ENCODE data around the gene HOXD10.

HOXD10 gene

DNA sequence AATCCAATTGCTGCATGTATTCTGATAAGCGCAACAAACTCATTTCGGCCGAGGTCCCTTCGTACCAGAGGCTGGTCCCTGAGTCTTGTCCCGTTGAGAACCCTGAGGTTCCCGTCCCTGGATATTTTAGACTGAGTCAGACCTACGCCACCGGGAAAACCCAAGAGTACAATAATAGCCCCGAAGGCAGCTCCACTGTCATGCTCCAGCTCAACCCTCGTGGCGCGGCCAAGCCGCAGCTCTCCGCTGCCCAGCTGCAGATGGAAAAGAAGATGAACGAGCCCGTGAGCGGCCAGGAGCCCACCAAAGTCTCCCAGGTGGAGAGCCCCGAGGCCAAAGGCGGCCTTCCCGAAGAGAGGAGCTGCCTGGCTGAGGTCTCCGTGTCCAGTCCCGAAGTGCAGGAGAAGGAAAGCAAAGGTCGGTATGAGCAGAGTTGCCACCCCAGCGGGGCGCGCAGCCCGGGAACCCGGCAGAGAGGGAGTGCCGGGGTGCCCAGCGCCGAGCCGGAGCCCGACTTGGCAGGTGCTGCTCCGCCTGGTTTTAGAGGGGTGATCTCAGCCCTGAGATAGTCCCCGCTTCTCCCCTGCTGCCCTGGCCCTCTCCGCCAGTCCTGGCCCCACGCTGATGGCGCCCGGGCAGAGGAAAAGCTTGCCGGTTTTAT lies 714 bp downstream of the HOXD10 start:
- no peak for DNase-seq (ENCODE audit: low read depth)
- TF ChIP-seq, protein P1, sequence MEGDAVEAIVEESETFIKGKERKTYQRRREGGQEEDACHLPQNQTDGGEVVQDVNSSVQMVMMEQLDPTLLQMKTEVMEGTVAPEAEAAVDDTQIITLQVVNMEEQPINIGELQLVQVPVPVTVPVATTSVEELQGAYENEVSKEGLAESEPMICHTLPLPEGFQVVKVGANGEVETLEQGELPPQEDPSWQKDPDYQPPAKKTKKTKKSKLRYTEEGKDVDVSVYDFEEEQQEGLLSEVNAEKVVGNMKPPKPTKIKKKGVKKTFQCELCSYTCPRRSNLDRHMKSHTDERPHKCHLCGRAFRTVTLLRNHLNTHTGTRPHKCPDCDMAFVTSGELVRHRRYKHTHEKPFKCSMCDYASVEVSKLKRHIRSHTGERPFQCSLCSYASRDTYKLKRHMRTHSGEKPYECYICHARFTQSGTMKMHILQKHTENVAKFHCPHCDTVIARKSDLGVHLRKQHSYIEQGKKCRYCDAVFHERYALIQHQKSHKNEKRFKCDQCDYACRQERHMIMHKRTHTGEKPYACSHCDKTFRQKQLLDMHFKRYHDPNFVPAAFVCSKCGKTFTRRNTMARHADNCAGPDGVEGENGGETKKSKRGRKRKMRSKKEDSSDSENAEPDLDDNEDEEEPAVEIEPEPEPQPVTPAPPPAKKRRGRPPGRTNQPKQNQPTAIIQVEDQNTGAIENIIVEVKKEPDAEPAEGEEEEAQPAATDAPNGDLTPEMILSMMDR (conservative IDR thresholded peaks at IDR 0.05; ENCODE audit: low read depth, low read length), result no peak
- no peak overlapping the region for H3K4me3 ChIP-seq (ENCODE audit: low read depth, low read length)

DNA sequence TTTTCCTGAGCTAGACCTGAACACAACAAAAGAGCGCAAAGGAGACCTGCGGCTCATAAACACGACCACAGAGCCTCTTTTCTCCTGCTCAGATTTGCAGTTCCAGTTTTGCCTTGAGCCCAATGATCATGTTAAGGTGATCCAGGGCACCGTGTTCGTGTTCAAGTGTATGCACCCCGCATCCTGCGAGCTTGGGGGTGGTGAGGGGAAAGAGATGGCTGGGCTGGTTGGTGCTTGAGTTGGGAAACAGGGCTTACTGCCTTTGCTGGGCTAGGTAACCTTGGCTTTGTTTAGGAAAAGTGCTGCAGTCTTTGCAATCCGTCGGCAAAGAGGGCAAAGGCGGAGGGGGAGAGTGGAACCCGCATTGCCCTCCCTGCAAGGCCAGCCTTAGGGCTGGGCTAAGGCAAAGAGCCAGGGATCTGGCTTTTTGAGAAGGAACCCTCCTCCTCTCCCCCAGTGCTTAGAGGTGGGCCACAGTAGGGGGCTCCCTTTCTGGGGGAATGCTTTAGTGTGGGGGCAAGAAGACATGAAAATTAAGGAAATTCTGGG lies 1.3 kb downstream of the HOXD10 start:
- no peak overlapping the region for H3K4me3 ChIP-seq (ENCODE audit: low read depth, low read length)
- TF ChIP-seq, protein P1 (conservative IDR thresholded peaks at IDR 0.05; ENCODE audit: low read depth, low read length), result no peak
- DNase-seq (ENCODE audit: low read depth), result no peak

DNA sequence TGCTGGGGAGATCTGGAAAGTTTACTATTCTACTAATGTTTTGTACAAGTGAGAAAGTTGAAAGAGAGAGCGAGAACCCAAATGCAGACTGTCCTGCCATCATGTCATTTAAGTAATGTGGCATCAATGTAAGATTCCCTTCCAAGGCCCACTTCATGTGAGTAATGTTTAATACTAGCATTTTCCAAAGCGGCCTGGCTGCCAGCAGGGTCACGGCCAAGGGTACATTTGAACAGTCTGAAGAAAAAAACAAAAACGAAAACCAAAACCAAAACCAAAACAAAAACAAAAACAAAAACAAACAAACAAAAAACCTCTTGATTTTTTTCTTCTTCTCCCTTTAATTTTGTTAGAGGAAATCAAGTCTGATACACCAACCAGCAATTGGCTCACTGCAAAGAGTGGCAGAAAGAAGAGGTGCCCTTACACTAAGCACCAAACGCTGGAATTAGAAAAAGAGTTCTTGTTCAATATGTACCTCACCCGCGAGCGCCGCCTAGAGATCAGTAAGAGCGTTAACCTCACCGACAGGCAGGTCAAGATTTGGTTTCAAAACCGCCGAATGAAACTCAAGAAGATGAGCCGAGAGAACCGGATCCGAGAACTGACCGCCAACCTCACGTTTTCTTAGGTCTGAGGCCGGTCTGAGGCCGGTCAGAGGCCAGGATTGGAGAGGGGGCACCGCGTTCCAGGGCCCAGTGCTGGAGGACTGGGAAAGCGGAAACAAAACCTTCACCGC lies 2.2 kb downstream of the HOXD10 start:
- DNase-seq (ENCODE audit: low read depth), result no peak
- TF ChIP-seq, protein P1 (conservative IDR thresholded peaks at IDR 0.05; ENCODE audit: low read depth, low read length), result peak; percentile 24
- no peak overlapping the region for H3K4me3 ChIP-seq (ENCODE audit: low read depth, low read length)

DNA sequence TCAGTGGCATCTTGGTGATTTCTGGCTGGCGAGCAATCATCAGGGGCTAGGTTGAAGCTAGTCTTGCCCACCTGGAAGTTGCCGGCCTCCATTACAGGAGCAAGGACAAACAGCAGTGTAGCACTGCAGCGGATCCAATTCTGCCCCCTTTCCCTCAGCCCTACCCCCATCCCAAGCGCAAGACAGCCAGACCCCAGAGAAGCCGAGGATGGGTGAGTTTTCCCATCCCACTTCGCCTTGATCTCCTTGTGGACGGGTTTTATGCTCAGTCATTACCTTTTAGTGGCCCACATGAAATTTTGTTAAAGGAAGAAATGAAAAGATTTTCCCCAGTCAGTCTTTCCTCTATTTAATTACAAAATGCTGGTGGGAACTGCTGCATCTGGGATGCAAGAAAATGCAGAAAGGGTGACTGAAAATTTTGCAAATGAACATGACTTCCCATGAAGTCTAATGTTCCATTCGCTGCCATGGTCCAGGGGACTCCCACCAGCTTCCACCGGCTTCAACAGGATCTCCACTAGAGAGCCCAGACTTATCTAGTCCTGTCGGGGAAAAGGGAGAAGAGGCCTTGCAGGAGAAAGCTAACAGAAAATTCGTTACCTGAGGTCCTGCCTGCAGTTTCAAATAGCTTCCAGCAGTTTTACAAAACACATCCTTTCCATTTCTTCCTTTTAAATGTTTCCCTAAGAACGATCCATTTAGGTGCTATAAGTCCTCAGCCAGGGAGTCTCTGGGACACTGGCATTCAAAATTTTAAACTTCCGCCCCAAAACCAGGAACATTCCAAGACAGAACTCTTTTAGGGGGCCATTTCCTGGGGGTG lies 4.0 kb downstream of the HOXD10 start:
- no peak for DNase-seq (ENCODE audit: low read depth)

DNA sequence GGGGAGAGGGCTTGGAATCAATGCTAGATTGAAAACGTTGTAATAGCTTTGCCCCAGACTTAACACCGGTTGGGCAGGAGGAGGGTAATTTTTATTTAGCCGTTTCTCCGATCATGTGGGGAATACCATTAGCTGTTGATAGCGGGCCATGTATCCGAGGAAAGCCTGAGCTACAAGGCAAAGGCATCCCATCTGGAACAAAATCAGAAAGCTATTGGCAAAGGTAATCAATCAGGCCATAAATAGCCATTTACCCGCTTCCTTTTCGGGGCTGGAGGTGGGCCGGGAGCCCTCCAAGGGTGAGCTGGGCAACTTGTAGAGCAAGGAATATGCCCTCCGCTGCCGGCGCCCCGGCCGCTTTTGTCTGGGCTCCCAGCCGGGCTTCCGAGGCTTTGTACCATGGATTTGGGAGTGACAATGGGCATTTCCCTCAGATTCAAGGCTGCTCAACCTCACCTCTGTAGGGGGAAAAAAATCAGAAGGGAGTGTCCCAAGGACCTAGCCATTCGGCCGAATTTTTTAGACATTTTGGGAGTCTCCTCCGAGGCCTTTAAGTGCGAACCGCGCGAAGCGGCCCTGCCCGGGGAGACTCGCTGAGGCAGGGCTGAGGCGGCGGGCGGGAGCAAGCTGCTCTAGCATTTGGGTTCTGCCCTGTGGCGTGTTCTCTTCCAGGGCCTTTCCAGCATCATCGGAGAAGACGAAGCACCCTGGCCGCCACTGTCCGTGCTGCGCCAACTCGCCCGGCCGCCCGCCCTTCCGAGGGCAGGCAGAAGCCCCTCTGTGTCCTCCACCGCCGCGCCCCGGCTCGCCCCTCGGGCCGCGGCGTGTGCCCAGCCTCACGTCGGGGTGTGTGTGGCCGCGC lies 4.8 kb downstream of the HOXD10 start:
- no peak overlapping the region for H3K4me3 ChIP-seq (ENCODE audit: low read depth, low read length)
- TF ChIP-seq, protein P1 (conservative IDR thresholded peaks at IDR 0.05; ENCODE audit: low read depth, low read length), result no peak
- DNase-seq (ENCODE audit: low read depth), result no peak

More for the DNA sequence above, 4.0 kb downstream of the HOXD10 start:
- TF ChIP-seq, protein P1 (conservative IDR thresholded peaks at IDR 0.05; ENCODE audit: low read depth, low read length), result no peak
- H3K4me3 ChIP-seq (ENCODE audit: low read depth, low read length), result no peak overlapping the region

DNA sequence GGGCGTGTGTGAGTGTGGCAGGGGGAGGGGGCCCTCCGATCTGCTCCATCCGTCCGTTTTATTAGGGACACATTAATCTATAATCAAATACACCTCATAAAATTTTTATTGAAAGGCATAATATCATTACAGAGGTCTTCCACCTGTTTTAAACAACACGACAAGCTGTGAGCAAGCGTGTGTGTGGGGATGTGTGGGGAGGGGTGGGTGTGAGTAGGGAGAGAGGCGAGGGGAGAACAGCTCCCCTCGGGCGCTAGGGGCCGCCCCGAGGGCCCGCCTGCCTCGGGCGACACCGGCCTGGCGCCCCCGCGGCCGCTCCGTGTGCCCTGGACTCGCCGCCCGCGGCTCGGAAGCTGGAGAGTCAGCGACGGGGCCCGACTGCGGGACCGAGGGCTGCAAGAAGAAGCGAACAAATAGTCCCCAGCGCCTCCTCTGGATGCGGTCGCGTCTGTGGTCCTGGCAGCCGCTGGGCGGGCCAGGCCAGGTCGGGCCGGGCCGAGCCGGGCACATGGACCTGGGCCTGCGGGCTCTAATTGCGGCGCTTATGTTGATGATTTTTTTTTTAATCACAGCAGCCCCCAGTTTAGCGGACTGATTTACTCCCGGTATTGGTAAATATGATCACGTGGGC lies 5.6 kb downstream of the HOXD10 start:
- no peak overlapping the region for H3K4me3 ChIP-seq (ENCODE audit: low read depth, low read length)
- DNase-seq (ENCODE audit: low read depth), result no peak

More for the DNA sequence above, 5.6 kb downstream of the HOXD10 start:
- TF ChIP-seq, protein P1 (conservative IDR thresholded peaks at IDR 0.05; ENCODE audit: low read depth, low read length), result no peak
